IPS-NIHi11 (cell line): ENCODE data around the gene PTCHD4.

Source experiments
- DNase-seq: peaks from one replicate; pipeline ENCODE4 v3.0.0; 2012; ENCODE audit warnings: mixed read lengths, low spot score

The PTCHD4 gene

GRCh38 chr6:48099713-48100587, 11.0 kb downstream of the PTCHD4 start:
- no peak for DNase-seq

- DNase-seq, result no peak
Measured at GRCh38 chr6:48098923-48099322, 12.1 kb downstream of the PTCHD4 start.

- no peak for DNase-seq
Measured at GRCh38 chr6:48092550-48093217, 18.3 kb downstream of the PTCHD4 start.

GRCh38 chr6:48090546-48090945, 20.5 kb downstream of the PTCHD4 start:
- DNase-seq, result no peak

GRCh38 chr6:48087448-48087847, 23.5 kb downstream of the PTCHD4 start:
- no peak for DNase-seq

- DNase-seq, result no peak
Measured at GRCh38 chr6:48086187-48086586, 24.8 kb downstream of the PTCHD4 start.

GRCh38 chr6:48085131-48085741, 25.8 kb downstream of the PTCHD4 start:
- DNase-seq, result no peak

GRCh38 chr6:48084201-48084600, 26.8 kb downstream of the PTCHD4 start:
- no peak for DNase-seq

GRCh38 chr6:48080227-48081009, 30.6 kb downstream of the PTCHD4 start:
- DNase-seq, result no peak

GRCh38 chr6:48078120-48078519, 32.9 kb downstream of the PTCHD4 start:
- no peak for DNase-seq

GRCh38 chr6:48075181-48075580, 35.8 kb downstream of the PTCHD4 start:
- DNase-seq, result no peak

- no peak for DNase-seq
Measured at GRCh38 chr6:48073976-48074767, 36.8 kb downstream of the PTCHD4 start.

- no peak for DNase-seq
Measured at GRCh38 chr6:48071833-48072232, 39.2 kb downstream of the PTCHD4 start.

- no peak for DNase-seq
Measured at GRCh38 chr6:48069280-48069679, 41.7 kb downstream of the PTCHD4 start.

GRCh38 chr6:48068278-48069251, 42.4 kb downstream of the PTCHD4 start:
- DNase-seq, result peak; percentile 32

- no peak for DNase-seq
Measured at GRCh38 chr6:48067886-48068277, 43.1 kb downstream of the PTCHD4 start.

- DNase-seq, result no peak
Measured at GRCh38 chr6:48067148-48067712, 43.8 kb downstream of the PTCHD4 start.

GRCh38 chr6:48061265-48061990, 49.6 kb downstream of the PTCHD4 start:
- no peak for DNase-seq
